ENCODE results near the gene SEMA3A.

SEMA3A gene

DNA sequence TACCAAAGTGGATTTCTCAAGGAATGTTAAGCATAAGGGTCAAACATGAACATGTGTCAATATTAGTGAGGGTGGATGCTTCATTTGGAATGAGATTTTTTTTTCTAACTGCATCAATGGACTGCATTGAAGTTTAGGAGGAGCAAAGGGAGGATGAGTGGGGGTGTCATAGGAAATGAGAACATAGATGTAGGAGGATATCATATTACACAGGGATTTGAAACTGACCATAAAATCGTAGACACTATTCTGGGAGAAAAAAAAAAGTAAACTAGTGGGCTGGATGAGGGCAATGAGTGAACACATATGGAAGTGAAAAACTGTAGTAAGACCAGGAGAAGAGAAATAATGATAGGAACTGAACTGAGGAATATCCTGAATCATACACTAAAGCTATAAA is 109.4 kb downstream of the SEMA3A start:
- H3K4me3 ChIP-seq (ENCODE audit: control insufficient read depth, low read depth, low read length) = no peak overlapping the region
- TF ChIP-seq CTCF (conservative IDR thresholded peaks at IDR 0.05; ENCODE audit: control insufficient read depth, insufficient read depth, low read depth, low read length) = no peak
- DNase-seq (ENCODE audit: low read depth) = peak; percentile 76

GRCh38 chr7:84083846-84084245 is 110.7 kb downstream of the SEMA3A start:
- no peak for DNase-seq (ENCODE audit: low read depth)
- H3K4me3 ChIP-seq (ENCODE audit: control insufficient read depth, low read depth, low read length) = no peak overlapping the region
- no peak for TF ChIP-seq CTCF (conservative IDR thresholded peaks at IDR 0.05; ENCODE audit: control insufficient read depth, insufficient read depth, low read depth, low read length)

GRCh38 chr7:84081973-84082522 is 112.5 kb downstream of the SEMA3A start:
- H3K4me3 ChIP-seq (ENCODE audit: control insufficient read depth, low read depth, low read length) = no peak overlapping the region
- TF ChIP-seq CTCF (conservative IDR thresholded peaks at IDR 0.05; ENCODE audit: control insufficient read depth, insufficient read depth, low read depth, low read length) = no peak
- no peak for DNase-seq (ENCODE audit: low read depth)

DNA sequence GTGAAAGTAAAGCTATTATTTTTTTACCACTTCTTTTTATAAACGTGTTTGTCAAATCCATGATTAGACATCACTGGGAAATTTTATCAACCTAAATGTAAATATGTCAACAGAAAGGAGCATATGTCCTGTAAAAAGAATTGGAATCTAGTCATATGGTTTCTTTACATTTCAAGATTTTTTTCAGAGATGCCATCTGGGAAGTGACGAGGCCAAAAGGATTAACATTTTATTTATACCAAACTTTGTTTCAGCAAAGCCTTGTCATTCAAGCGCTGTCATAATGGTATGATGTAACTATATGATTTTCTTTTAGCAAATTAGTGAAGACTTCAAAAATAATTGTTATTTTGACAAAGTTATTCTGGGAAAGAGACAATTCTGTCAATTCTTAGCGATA is 117.3 kb downstream of the SEMA3A start:
- no peak overlapping the region for H3K4me3 ChIP-seq (ENCODE audit: control insufficient read depth, low read depth, low read length)
- DNase-seq (ENCODE audit: low read depth) = no peak
- TF ChIP-seq CTCF (conservative IDR thresholded peaks at IDR 0.05; ENCODE audit: control insufficient read depth, insufficient read depth, low read depth, low read length) = no peak

- H3K4me3 ChIP-seq (ENCODE audit: control insufficient read depth, low read depth, low read length) = no peak overlapping the region
- DNase-seq (ENCODE audit: low read depth) = no peak
- no peak for TF ChIP-seq CTCF (conservative IDR thresholded peaks at IDR 0.05; ENCODE audit: control insufficient read depth, insufficient read depth, low read depth, low read length)
These were observed 118.4 kb downstream of the SEMA3A start for GRCh38 chr7:84076219-84076618.

GRCh38 chr7:84073186-84073875 is 121.3 kb downstream of the SEMA3A start:
- no peak for TF ChIP-seq CTCF (conservative IDR thresholded peaks at IDR 0.05; ENCODE audit: control insufficient read depth, insufficient read depth, low read depth, low read length)
- H3K4me3 ChIP-seq (ENCODE audit: control insufficient read depth, low read depth, low read length) = no peak overlapping the region
- peak; percentile 51 for DNase-seq (ENCODE audit: low read depth)

All from fibroblast of mammary gland (primary cell).